HCT116 (cell line): Measurements from ENCODE around the gene TNFSF9. TPM values are rescaled to one million over a fixed set of nuclear protein-coding genes. Genes with fewer than 3 reads are reported as not detected.
"Not testable (repeated sequence)": the region's sequence is repeated elsewhere in the genome, so short reads cannot be mapped to it uniquely, and the experiment has no call there.

ENCODE experiments used
- ATAC-seq: fragments of 200-7000 bp; cut with Tn5 transposase; 2 replicates; pipeline ENCODE4 v1.9.1; 2020; ENCODE audit warnings: mild to moderate bottlenecking, moderate library complexity
- BruUV-seq: library from RNA; stranded (reverse); fragments of 400-500 nt; replicated peaks from 2 replicates; lab custom pipeline; 2021; lab: Mats Ljungman, UMichigan
- CTCF ChIA-PET: fragments of 300-600 bp; sonication (Branson Sonifier 250); formaldehyde crosslinking; loops from one replicate; lab custom pipeline; 2021; ENCODE audit warnings: antibody characterized with exemption; lab: Charles Lee
- POLR2A ChIA-PET: fragments of 300-600, 350-600 bp; sonication (Branson Sonifier 250); formaldehyde crosslinking; loops from one replicate; lab custom pipeline; 2021; ENCODE audit warnings: antibody characterized with exemption; lab: Charles Lee
- RAD21 ChIA-PET, 2 experiments: fragments of 300-600 bp; sonication (Branson Sonifier 250); formaldehyde crosslinking; loops; one replicate each; lab custom pipeline; 2023; ENCODE audit warnings: low total read pairs in 2 of 2; ENCODE audit not compliant: uncharacterized antibody in 2 of 2, unreplicated experiment in 2 of 2, low non-redundant PET in 1 of 2; lab: Charles Lee
- DNase-seq: peaks from one replicate; pipeline ENCODE4 v3.0.0-alpha.2; 2010; ENCODE audit warnings: low read depth, low spot score
- H2AFZ ChIP-seq: fragments of 200-600 bp; shearing (Covaris generic), sonication (generic); 2 replicates; pipeline ENCODE4 v1.6.1; 2017; ENCODE audit warnings: low read depth, mixed run types, mixed read lengths, antibody characterized with exemption, low read length; ENCODE audit not compliant: poor library complexity, severe bottlenecking
- H3K27ac ChIP-seq: 2 replicates; pipeline ENCODE4 v1.5.1; 2012; ENCODE audit warnings: low read depth, low read length
- H3K27me3 ChIP-seq: fragments of 200-600 bp; sonication (generic); 2 replicates; pipeline ENCODE4 v1.6.1; 2016; ENCODE audit warnings: mixed run types, low read length, mixed read lengths; ENCODE audit not compliant: insufficient read depth
- H3K36me3 ChIP-seq, 2 experiments: fragments of 200-500 bp in 1 of 2; fragments of 200-600 bp in 1 of 2; sonication (Bioruptor generic) in 1 of 2; sonication (generic) in 1 of 2; 2 replicates each; pipeline versions ENCODE4 v1.5.1 to v1.6.1; 2014 to 2016; ENCODE audit warnings: low read length in 2 of 2, inconsistent platforms in 1 of 2, mixed read lengths in 1 of 2, mixed run types in 1 of 2; ENCODE audit not compliant: insufficient read depth in 2 of 2, control insufficient read depth in 1 of 2
- H3K4me1 ChIP-seq, 2 experiments: fragments of 200-600 bp in 1 of 2; sonication (generic) in 1 of 2; 2 replicates each; pipeline versions ENCODE4 v1.5.1 to v1.6.1; 2012 to 2017; ENCODE audit warnings: low read length in 2 of 2, inconsistent platforms in 1 of 2, mild to moderate bottlenecking in 1 of 2, mixed read lengths in 1 of 2, mixed run types in 1 of 2, moderate library complexity in 1 of 2; ENCODE audit not compliant: insufficient read depth in 2 of 2, control insufficient read depth in 1 of 2
- H3K4me2 ChIP-seq: fragments of 200-600 bp; sonication (generic); 2 replicates; pipeline ENCODE4 v1.6.1; 2017; ENCODE audit warnings: mixed run types, low read length, mixed read lengths
- H3K4me3 ChIP-seq, 2 experiments: fragments of 200-600 bp in 1 of 2; sonication (generic) in 1 of 2; replicated peaks in 1 of 2; 2 replicates each; pipeline ENCODE4 v1.5.1; 2011 to 2016; ENCODE audit warnings: low read length in 2 of 2, control low read depth in 1 of 2, low read depth in 1 of 2, mild to moderate bottlenecking in 1 of 2, mixed read lengths in 1 of 2, mixed run types in 1 of 2
- H3K79me2 ChIP-seq: fragments of 200-600 bp; sonication (generic); 2 replicates; pipeline ENCODE4 v1.6.1; 2017; ENCODE audit warnings: mild to moderate bottlenecking, mixed run types, low read length, moderate library complexity, mixed read lengths; ENCODE audit not compliant: insufficient read depth
- H3K9ac ChIP-seq: fragments of 200-600 bp; sonication (generic); 2 replicates; pipeline ENCODE4 v1.6.1; 2016; ENCODE audit warnings: low read length, mixed read lengths
- H3K9me2 ChIP-seq: fragments of 200-600 bp; sonication (generic), shearing (Covaris generic); 2 replicates; pipeline ENCODE4 v1.6.1; 2017; ENCODE audit warnings: mixed run types, mild to moderate bottlenecking, moderate library complexity; ENCODE audit not compliant: insufficient read depth
- H3K9me3 ChIP-seq, 2 experiments: fragments of 200-500 bp in 1 of 2; fragments of 200-600 bp in 1 of 2; sonication (Bioruptor generic) in 1 of 2; sonication (generic) in 1 of 2; 2 replicates each; pipeline ENCODE4 v1.6.1; 2014 to 2017; ENCODE audit warnings: low read length in 2 of 2, mixed read lengths in 2 of 2, inconsistent platforms in 1 of 2, low read depth in 1 of 2, mild to moderate bottlenecking in 1 of 2, mixed run types in 1 of 2, moderate library complexity in 1 of 2; ENCODE audit not compliant: control insufficient read depth in 1 of 2, insufficient read depth in 1 of 2
- H4K20me1 ChIP-seq: fragments of 200-600 bp; sonication (generic), shearing (Covaris generic); 2 replicates; pipeline ENCODE4 v1.6.1; 2017; ENCODE audit warnings: mixed run types, mild to moderate bottlenecking, moderate library complexity; ENCODE audit not compliant: insufficient read depth
- CTCF ChIP-seq, 3 experiments: fragments of 200-600 bp in 1 of 3; sonication (generic) in 1 of 3; IDR thresholded peaks in 2 of 3; conservative IDR thresholded peaks in 1 of 3; 2 replicates each; pipeline ENCODE4 v1.5.1; 2012 to 2017; ENCODE audit warnings: low read depth in 2 of 3, low read length in 2 of 3, antibody characterized with exemption in 1 of 3, borderline replicate concordance in 1 of 3, control low read depth in 1 of 3, mild to moderate bottlenecking in 1 of 3, mixed read lengths in 1 of 3, mixed run types in 1 of 3, moderate library complexity in 1 of 3; ENCODE audit not compliant: insufficient read depth in 1 of 3
- RAD21 ChIP-seq: IDR thresholded peaks from 2 replicates; pipeline ENCODE4 v1.6.1; 2012; ENCODE audit warnings: low read depth, mild to moderate bottlenecking
- REST ChIP-seq: IDR thresholded peaks from 2 replicates; pipeline ENCODE4 v1.6.1; 2012; ENCODE audit warnings: low read depth
- SRF ChIP-seq: IDR thresholded peaks from 2 replicates; pipeline ENCODE4 v1.6.1; 2012; ENCODE audit warnings: low read depth
- intact Hi-C: fragments of 100-400 bp; cut with micrococcal nuclease; formaldehyde crosslinking; loops from 2 replicates; pipeline ENCODE4 v1.10.0; 2022
- total RNA-seq: library from RNA; stranded (reverse); gene quantifications from one replicate; pipeline ENCODE4 v1.2.1, GENCODE V29; 2021; ENCODE audit not compliant: unreplicated experiment

The TNFSF9 gene
- total RNA-seq, 1 experiment from 2014 or later, result 25.1 TPM

DNA sequence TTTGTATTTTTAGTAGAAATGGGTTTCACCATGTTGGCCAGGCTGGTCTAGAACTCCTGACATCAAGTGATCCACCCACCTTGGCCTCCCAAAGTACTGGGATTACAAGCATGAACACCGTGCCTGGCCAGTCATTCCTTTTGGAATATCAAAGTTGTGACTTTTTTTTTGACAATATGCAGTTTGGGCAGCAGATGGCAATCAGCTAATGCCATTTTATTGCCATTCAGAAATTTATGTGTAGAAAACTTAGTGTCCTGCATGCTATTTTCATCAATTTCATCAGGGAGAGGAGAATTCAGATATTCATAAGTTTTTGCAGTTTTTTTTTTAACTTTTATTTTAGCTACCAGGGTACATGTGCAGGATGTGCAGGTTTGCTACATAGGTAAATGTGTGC is 31.6 kb downstream of the TNFSF9 start:
- H4K20me1 ChIP-seq, H3K4me2 ChIP-seq, H3K36me3 ChIP-seq, H3K9me2 ChIP-seq, intact Hi-C loops, H2AFZ ChIP-seq, H3K4me1 ChIP-seq, ATAC-seq, H3K4me3 ChIP-seq, DNase-seq, BruUV-seq, H3K9ac ChIP-seq, H3K27ac ChIP-seq, H3K27me3 ChIP-seq, H3K79me2 ChIP-seq, H3K9me3 ChIP-seq, POLR2A ChIA-PET: not testable (repeated sequence)
- RAD21 ChIA-PET, result interaction anchor here (0.6 to 0.7 kb wide), 2 partner anchors 70 to 71 kb away, joined by 3 to 4 read pairs; no protein-coding TSS in a partner anchor
- CTCF ChIA-PET, result interaction anchor here (0.6 to 2.2 kb wide), 4 partner anchors 10 to 152 kb away, joined by 3 to 6 read pairs (median 4); no protein-coding TSS in a partner anchor
- TF ChIP-seq CTCF (IDR thresholded peaks at IDR 0.05 in 2 of 3, conservative IDR thresholded peaks at IDR 0.05 in 1 of 3; ENCODE audit: borderline replicate concordance in 1 of 3, insufficient read depth in 1 of 3, low read depth in 2 of 3, low read length in 2 of 3) (peak in 2 of 3 experiments; percentile 9 to 36; a peak in 1 of 6 replicates), RAD21 (peak; percentile 62)

DNA sequence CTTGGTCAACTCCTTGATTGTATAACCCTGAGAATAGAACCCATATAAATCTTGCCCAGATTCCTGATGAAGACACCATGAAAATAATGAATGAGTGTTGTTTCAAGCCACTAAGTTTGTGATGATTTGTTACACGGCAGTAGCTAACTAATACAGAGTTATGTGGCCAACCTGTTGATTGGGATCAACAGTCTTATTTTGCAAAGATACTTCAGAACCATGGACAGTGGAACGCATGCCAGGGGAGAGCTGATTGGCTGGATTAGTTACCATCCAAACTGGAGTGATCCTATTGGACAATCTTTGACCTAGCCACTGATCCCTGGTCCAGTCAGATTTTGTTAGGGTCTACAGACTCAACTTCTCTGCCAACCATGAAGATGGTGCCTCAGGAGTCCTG is 33.6 kb downstream of the TNFSF9 start:
- no peak overlapping the region for H3K27ac ChIP-seq
- no TSS peak for BruUV-seq
- H3K4me3 ChIP-seq, result no peak overlapping the region
- no peaks in the 10 kb centered on the region for H3K4me1 ChIP-seq
- no peak for TF ChIP-seq SRF
- TF ChIP-seq REST, result peak; percentile 80
- no peak overlapping the region for H3K4me2 ChIP-seq
- H3K9ac ChIP-seq, result no peak overlapping the region
- H3K79me2 ChIP-seq, result no peaks in the 10 kb centered on the region
- intact Hi-C loops, result no loop called here
- DNase-seq, result no peak
- no peaks in the 10 kb centered on the region for H4K20me1 ChIP-seq
- H3K36me3 ChIP-seq, result no peaks in the 10 kb centered on the region
- 0 out of 2 replicates have a peak, but pooled peaks have one; percentile 49 for ATAC-seq
- ChIA-PET POLR2A (no interaction called here), CTCF (no interaction called here), RAD21 (no interaction called here)
- H2AFZ ChIP-seq, result no peak overlapping the region
- no peaks in the 10 kb centered on the region for H3K9me2 ChIP-seq
- H3K27me3 ChIP-seq, result no peaks in the 10 kb centered on the region
- H3K9me3 ChIP-seq, result no peaks in the 10 kb centered on the region

- H2AFZ ChIP-seq, H3K4me2 ChIP-seq, H3K79me2 ChIP-seq, H3K9me3 ChIP-seq, BruUV-seq, H3K9ac ChIP-seq, intact Hi-C loops, DNase-seq, H3K4me1 ChIP-seq, H3K4me3 ChIP-seq, H3K27me3 ChIP-seq, CTCF ChIA-PET, ATAC-seq, RAD21 ChIA-PET, H3K36me3 ChIP-seq, H3K27ac ChIP-seq, H3K9me2 ChIP-seq, H4K20me1 ChIP-seq, POLR2A ChIA-PET: not testable (repeated sequence)
These were observed 35.9 kb downstream of the TNFSF9 start for GRCh38 chr19:6566727-6567126.
